SK-N-SH treated with all-trans-retinoic acid at 6 μM for 48 hours (cell line): ENCODE data around the gene GPR3.

Experiments
- ATAC-seq: fragments of 200-7000 bp; cut with Tn5 transposase; 3 replicates; pipeline ENCODE4 v1.9.1; 2020; ENCODE audit warnings: mild to moderate bottlenecking, moderate library complexity
- ARNTL ChIP-seq: fragments of 450-650 bp; formaldehyde crosslinking; IDR thresholded peaks from 2 replicates; pipeline ENCODE4 v1.5.0; 2020; ENCODE audit warnings: low read depth, mild to moderate bottlenecking, moderate library complexity, borderline replicate concordance
- BACH2 ChIP-seq: fragments of 250-450 bp; sonication (Bioruptor Pico); IDR thresholded peaks from 2 replicates; pipeline ENCODE4 v1.9.0; 2021; ENCODE audit warnings: mild to moderate bottlenecking, borderline replicate concordance
- ESRRG ChIP-seq: fragments of 250-450 bp; sonication (Bioruptor Pico); IDR thresholded peaks from 2 replicates; pipeline ENCODE4 v1.6.1; 2021; ENCODE audit warnings: mild to moderate bottlenecking
- GLIS3 ChIP-seq: fragments of 250-450 bp; sonication (Bioruptor Pico); IDR thresholded peaks from 2 replicates; pipeline ENCODE4 v1.5.0; 2020; ENCODE audit warnings: mild to moderate bottlenecking, moderate library complexity
- ISL1 ChIP-seq: fragments of 250-450 bp; sonication (Bioruptor Pico); IDR thresholded peaks from 2 replicates; pipeline ENCODE4 v2.1.2; 2022; ENCODE audit warnings: mild to moderate bottlenecking, moderate library complexity
- PPARA ChIP-seq: fragments of 250-450 bp; sonication (Bioruptor Pico); IDR thresholded peaks from 2 replicates; pipeline ENCODE4 v1.5.0; 2020; ENCODE audit warnings: mild to moderate bottlenecking, borderline replicate concordance
- RARB ChIP-seq: fragments of 250-450 bp; sonication (Bioruptor Pico); IDR thresholded peaks from 2 replicates; pipeline ENCODE4 v1.8.0; 2021; ENCODE audit warnings: mild to moderate bottlenecking, moderate library complexity
- SNAI2 ChIP-seq: fragments of 250-450 bp; sonication (Bioruptor Pico); IDR thresholded peaks from 2 replicates; pipeline ENCODE4 v1.5.0; 2020; ENCODE audit warnings: mild to moderate bottlenecking, moderate library complexity
- TCF4 ChIP-seq: fragments of 250-450 bp; sonication (Bioruptor Pico); IDR thresholded peaks from 2 replicates; pipeline ENCODE4 v1.8.0; 2021; ENCODE audit warnings: mild to moderate bottlenecking, moderate library complexity, borderline replicate concordance
- ZC3H10 ChIP-seq: fragments of 250-450 bp; sonication (Bioruptor Pico); IDR thresholded peaks from 2 replicates; pipeline ENCODE4 v1.5.1; 2021; ENCODE audit warnings: mild to moderate bottlenecking, moderate library complexity
- ZFP3 ChIP-seq: fragments of 250-450 bp; sonication (Bioruptor Pico); IDR thresholded peaks from 2 replicates; pipeline ENCODE4 v1.5.0; 2020; ENCODE audit warnings: mild to moderate bottlenecking, moderate library complexity
- ZNF565 ChIP-seq: fragments of 450-650 bp; formaldehyde crosslinking; conservative IDR thresholded peaks from 2 replicates; pipeline ENCODE4 v1.5.0; 2020; ENCODE audit warnings: low read depth, mild to moderate bottlenecking, moderate library complexity
- ZNF70 ChIP-seq: fragments of 450-650 bp; formaldehyde crosslinking; IDR thresholded peaks from 2 replicates; pipeline ENCODE4 v1.5.0; 2020; ENCODE audit warnings: mild to moderate bottlenecking, moderate library complexity
- ZNF8 ChIP-seq: fragments of 450-650 bp; formaldehyde crosslinking; IDR thresholded peaks from 2 replicates; pipeline ENCODE4 v1.5.0; 2020; ENCODE audit warnings: mild to moderate bottlenecking, moderate library complexity
- TF ChIP-seq, protein P1 (sequence below): fragments of 250-450 bp; sonication (Bioruptor Pico); IDR thresholded peaks from 2 replicates; pipeline ENCODE4 v1.8.0; 2020; ENCODE audit warnings: mild to moderate bottlenecking, moderate library complexity, borderline replicate concordance
- TF ChIP-seq, protein P2 (sequence below): fragments of 250-450 bp; sonication (Bioruptor Pico); IDR thresholded peaks from 2 replicates; pipeline ENCODE4 v1.5.1; 2021; ENCODE audit warnings: mild to moderate bottlenecking, moderate library complexity
- TF ChIP-seq, protein P3 (sequence below): fragments of 250-450 bp; sonication (Bioruptor Pico); IDR thresholded peaks from 2 replicates; pipeline ENCODE4 v1.8.0; 2021; ENCODE audit warnings: low read depth, mild to moderate bottlenecking, moderate library complexity, borderline replicate concordance

The GPR3 gene

DNA sequence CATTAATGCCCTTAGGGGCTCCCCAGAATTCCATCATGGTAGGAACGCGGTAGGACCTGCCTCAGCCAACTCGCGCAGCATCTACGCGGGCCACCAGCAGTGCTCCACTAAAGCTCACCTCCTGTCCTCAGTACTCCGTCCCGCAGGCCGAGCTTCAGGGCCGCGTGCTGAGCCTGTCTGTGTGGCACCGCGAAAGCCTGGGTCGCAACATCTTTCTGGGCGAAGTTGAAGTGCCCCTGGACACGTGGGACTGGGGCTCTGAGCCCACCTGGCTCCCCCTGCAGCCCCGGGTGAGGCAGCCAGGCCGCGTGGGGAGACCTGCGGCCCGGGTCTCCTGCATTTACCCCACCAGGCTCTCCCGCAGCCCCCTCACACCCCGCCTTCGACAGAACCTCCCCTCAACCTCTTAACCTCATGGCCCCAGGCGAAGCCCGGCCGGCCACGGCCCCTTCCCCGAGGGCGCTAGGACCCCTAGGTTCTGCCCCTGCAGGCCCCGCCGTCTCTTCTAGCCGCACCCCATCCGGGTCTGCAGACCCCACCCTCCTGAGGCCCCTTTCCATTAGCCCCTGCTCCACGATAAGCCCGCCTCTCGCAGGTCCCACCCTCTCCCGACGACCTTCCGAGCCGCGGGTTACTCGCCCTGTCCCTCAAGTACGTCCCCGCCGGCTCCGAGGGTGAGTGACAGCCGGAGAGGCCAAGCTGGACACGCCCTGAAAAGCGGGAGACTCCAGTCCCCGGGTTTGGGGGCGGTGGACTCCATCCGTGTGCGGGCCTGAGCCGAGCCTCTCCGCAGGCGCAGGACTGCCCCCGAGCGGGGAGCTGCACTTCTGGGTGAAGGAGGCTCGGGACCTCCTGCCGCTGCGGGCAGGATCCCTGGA, 41.5 kb upstream of the GPR3 start:
- ATAC-seq: no peak
- TF ChIP-seq ISL1 (CRISPR knock-in tag): no peak
- TF ChIP-seq TCF4 (CRISPR knock-in tag): no peak
- no peak for TF ChIP-seq ARNTL (CRISPR knock-in tag)
- TF ChIP-seq GLIS3 (CRISPR knock-in tag): no peak
- TF ChIP-seq ZC3H10: no peak
- TF ChIP-seq, protein P1, sequence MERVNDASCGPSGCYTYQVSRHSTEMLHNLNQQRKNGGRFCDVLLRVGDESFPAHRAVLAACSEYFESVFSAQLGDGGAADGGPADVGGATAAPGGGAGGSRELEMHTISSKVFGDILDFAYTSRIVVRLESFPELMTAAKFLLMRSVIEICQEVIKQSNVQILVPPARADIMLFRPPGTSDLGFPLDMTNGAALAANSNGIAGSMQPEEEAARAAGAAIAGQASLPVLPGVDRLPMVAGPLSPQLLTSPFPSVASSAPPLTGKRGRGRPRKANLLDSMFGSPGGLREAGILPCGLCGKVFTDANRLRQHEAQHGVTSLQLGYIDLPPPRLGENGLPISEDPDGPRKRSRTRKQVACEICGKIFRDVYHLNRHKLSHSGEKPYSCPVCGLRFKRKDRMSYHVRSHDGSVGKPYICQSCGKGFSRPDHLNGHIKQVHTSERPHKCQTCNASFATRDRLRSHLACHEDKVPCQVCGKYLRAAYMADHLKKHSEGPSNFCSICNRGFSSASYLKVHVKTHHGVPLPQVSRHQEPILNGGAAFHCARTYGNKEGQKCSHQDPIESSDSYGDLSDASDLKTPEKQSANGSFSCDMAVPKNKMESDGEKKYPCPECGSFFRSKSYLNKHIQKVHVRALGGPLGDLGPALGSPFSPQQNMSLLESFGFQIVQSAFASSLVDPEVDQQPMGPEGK: no peak
- TF ChIP-seq SNAI2 (CRISPR knock-in tag): no peak

DNA sequence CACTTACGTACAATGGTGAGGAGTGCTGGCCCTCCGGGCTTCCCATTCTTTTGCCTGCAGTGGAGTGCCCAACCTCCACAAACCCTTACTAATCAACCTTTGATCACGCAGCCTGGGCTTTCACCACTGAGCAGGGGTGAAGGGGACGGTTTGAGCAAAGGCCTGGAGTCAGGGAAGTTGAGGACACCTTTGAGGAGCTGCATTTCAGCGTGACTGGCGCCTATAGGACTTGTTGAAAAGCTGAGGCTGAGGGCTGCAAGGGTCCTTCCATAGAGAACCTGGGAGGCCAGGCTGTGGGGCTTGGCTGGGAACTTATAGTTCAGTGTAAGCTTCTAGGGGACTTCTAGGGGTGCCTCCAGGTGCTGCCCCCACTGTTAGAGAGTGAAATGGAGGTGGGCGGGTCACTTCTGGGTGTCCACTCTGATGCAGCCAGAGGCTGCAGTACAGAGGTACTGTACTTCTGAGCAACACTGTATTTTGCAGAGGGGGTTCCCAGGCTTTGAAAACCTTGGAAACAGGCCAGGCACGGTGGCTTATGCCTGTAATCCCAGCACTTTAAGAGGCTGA, 40.8 kb upstream of the GPR3 start:
- TF ChIP-seq ZNF70 (CRISPR knock-in tag) (no peak), GLIS3 (CRISPR knock-in tag) (no peak), TCF4 (CRISPR knock-in tag) (no peak), ISL1 (CRISPR knock-in tag) (no peak), ZNF565 (CRISPR knock-in tag) (no peak)
- TF ChIP-seq, protein P2, sequence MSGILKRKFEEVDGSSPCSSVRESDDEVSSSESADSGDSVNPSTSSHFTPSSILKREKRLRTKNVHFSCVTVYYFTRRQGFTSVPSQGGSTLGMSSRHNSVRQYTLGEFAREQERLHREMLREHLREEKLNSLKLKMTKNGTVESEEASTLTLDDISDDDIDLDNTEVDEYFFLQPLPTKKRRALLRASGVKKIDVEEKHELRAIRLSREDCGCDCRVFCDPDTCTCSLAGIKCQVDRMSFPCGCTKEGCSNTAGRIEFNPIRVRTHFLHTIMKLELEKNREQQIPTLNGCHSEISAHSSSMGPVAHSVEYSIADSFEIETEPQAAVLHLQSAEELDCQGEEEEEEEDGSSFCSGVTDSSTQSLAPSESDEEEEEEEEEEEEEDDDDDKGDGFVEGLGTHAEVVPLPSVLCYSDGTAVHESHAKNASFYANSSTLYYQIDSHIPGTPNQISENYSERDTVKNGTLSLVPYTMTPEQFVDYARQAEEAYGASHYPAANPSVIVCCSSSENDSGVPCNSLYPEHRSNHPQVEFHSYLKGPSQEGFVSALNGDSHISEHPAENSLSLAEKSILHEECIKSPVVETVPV: no peak
- TF ChIP-seq, protein P3, sequence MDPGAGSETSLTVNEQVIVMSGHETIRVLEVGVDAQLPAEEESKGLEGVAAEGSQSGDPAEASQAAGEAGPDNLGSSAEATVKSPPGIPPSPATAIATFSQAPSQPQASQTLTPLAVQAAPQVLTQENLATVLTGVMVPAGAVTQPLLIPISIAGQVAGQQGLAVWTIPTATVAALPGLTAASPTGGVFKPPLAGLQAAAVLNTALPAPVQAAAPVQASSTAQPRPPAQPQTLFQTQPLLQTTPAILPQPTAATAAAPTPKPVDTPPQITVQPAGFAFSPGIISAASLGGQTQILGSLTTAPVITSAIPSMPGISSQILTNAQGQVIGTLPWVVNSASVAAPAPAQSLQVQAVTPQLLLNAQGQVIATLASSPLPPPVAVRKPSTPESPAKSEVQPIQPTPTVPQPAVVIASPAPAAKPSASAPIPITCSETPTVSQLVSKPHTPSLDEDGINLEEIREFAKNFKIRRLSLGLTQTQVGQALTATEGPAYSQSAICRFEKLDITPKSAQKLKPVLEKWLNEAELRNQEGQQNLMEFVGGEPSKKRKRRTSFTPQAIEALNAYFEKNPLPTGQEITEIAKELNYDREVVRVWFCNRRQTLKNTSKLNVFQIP (CRISPR knock-in tag): no peak
- no peak for ATAC-seq

DNA sequence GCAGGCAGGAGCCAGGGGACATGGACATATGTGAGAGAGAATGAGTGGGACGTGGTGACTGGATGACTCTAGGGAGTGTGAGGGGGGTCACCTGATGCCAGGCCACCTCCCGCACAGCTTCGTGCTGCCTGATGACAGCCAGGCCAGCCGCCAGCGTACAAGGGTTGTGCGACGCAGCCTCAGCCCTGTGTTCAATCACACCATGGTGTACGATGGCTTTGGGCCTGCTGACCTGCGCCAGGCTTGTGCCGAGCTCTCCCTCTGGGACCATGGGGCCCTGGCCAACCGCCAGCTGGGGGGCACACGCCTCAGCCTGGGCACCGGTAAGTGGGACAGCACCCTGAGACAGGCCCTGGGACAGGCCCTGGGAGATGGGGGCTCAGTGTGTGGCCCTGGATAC, 39.3 kb upstream of the GPR3 start:
- TF ChIP-seq ZNF8 (CRISPR knock-in tag) (no peak), ESRRG (CRISPR knock-in tag) (no peak), ARNTL (CRISPR knock-in tag) (no peak), RARB (no peak), ZNF565 (CRISPR knock-in tag) (no peak), BACH2 (CRISPR knock-in tag) (no peak), ZFP3 (CRISPR knock-in tag) (no peak), ZNF70 (CRISPR knock-in tag) (no peak), PPARA (CRISPR knock-in tag) (no peak), SNAI2 (CRISPR knock-in tag) (no peak)
- TF ChIP-seq, protein P3 (CRISPR knock-in tag): no peak
- TF ChIP-seq, protein P2: no peak
- TF ChIP-seq, protein P1: no peak
- ATAC-seq: no peak
